HG03135 (cell line): ENCODE measurements around the gene CAVIN2.

ENCODE experiments used
- ATAC-seq: cut with Tn5 transposase; IDR thresholded peaks from one replicate; pipeline ENCODE4 v1.9.1; 2021; ENCODE audit warnings: mild to moderate bottlenecking, moderate library complexity; ENCODE audit not compliant: unreplicated experiment

CAVIN2 gene

GRCh38 chr2:191840921-191841320 is 6.0 kb downstream of the CAVIN2 start:
- no peak for ATAC-seq

- no peak for ATAC-seq
These were observed 6.7 kb downstream of the CAVIN2 start for GRCh38 chr2:191839918-191840804.

GRCh38 chr2:191838526-191838925 is 8.4 kb downstream of the CAVIN2 start:
- no peak for ATAC-seq

GRCh38 chr2:191836853-191837769 is 9.8 kb downstream of the CAVIN2 start:
- no peak for ATAC-seq

DNA sequence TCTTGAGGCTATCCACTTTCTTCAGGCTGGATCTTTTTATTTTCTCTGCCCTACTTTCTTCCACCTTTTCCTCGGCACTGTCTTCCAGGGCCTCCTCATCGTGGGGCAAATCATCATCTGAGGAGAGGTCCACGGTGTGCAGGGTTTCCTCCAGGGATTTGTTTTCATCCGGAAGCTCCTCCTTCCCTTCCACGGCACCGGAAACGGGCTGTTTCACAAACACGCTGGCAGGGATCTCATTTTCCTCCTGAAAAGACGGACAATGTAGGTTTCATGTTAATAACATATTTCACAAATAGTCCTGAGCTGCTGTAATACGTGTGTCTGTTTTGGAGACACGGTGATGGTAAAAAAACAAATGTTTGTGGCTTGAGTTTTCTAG is 10.4 kb downstream of the CAVIN2 start:
- no peak for ATAC-seq

DNA sequence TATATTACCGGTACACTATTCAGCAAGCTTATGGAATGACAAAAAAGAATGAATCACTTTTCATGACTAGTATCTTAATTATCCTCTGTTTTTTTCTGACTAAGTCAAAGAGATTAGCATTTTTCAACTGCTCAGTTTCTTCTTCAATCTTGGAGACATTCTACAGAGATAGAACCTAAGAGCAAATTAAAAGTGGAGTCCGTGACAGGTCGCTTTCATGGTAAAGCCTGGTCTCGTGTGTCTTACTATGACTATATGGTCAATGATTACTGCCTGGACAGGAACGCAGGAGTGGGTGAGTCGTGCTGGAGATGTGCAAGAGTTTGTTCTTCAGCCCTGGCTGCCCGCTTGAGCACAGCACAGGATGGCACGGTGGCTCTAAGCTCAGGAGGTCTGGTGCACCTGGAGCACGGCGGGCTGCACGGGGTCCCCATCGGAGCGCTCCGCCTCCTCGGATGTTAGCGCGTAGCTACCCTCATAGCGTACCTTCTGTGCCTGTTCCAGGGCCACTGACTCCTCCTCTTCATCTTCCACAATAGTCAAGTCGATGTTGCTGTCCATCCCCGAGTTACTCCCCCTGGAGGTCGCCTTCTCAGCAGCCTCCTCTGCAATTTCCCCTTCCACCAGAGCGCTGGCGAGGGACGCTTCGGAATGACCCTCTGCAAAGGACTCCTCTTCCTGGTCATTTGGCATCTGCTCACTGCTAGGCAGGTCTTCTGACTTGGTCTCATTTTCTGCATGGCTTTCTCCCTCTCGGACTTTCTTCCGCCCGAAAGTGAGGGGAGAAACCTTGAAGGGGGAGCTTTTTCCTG is 11.1 kb downstream of the CAVIN2 start:
- no peak for ATAC-seq

DNA sequence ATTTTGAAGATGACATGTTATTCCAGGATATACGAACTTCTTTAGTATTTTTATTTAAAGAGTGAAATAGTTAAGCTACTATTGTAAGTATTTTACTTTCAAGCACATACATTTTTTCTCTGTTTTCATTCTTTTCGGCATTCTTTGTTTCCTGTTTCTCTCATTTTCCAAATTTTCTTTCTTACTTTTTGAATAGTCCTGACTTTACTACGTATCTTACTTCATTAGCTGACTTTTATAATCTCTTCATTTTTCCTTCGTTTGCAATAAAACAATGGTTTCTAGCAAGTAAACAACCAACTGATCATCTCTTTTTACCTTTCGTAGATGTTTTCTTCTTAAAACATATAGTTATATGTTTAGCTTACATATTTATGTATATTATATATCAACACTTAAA is 11.8 kb downstream of the CAVIN2 start:
- ATAC-seq: no peak

DNA sequence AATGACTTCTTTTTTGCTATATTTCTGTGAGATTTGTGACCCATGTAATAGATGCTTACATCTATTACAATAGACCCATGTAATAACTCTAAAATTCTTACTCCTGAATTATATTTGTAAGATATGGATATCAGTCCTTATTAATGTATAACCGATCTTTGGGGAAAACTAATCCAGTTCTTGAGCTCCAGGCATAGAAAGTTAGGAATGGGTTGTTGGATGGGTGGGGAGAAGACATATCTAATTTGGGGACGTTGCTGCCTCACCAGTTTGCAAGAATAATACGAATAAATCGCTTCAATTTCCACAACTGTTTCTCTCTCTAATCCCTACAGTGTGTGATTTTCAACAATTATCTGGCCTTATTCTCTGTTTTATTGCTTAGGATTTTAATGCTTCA is 13.5 kb downstream of the CAVIN2 start:
- ATAC-seq: no peak

- ATAC-seq: no peak
These were observed 14.2 kb downstream of the CAVIN2 start for GRCh38 chr2:191832668-191833067.

- no peak for ATAC-seq
These were observed 15.4 kb downstream of the CAVIN2 start for GRCh38 chr2:191831410-191831994.

DNA sequence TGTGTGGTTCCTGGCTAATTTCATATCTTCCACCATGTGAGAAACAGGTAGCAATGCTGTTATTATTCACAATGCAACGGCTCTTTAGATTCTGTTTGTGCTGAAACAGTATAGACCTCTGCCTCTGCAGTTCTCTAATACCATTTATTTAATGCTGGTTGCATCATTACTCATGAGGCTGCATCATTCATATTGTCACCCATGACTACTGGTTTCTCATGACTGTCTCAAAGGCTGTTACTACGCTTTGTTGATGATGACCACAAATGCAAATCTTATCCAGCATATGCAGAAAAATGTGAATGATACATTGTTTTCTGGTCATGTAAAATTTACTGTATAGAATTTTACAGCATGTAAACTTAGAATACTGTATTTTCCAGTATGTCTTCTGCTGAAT is 22.5 kb downstream of the CAVIN2 start:
- ATAC-seq: no peak

- no peak for ATAC-seq
These were observed 25.8 kb downstream of the CAVIN2 start for GRCh38 chr2:191821078-191821477.

GRCh38 chr2:191818725-191819350 is 28.1 kb downstream of the CAVIN2 start:
- ATAC-seq: no peak

GRCh38 chr2:191818133-191818532 is 28.8 kb downstream of the CAVIN2 start:
- no peak for ATAC-seq

DNA sequence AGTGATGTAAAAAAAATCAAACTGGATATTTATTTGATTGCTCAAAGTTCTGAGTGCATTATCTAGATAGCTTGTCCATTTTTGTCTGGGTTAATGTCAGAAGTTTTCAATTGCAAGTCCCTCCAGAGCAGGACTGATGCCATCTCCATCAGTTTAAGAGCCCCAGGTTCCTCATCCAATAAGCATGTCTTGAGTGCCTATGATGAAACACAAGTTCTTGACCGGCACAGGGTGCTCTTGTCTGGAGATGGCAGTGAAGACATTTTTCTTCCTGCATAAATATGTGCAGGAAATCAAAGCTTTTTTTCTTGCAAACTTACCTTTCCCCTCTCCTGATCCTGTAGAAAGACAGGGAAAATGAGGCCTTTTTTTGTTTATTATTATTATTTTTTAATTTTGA is 31.9 kb downstream of the CAVIN2 start:
- ATAC-seq: no peak

- ATAC-seq: no peak
These were observed 32.9 kb downstream of the CAVIN2 start for GRCh38 chr2:191813943-191814342.

- ATAC-seq: peak; percentile 79
These were observed 34.9 kb downstream of the CAVIN2 start for GRCh38 chr2:191811807-191812602.

GRCh38 chr2:191806396-191806795 is 40.5 kb downstream of the CAVIN2 start:
- no peak for ATAC-seq

DNA sequence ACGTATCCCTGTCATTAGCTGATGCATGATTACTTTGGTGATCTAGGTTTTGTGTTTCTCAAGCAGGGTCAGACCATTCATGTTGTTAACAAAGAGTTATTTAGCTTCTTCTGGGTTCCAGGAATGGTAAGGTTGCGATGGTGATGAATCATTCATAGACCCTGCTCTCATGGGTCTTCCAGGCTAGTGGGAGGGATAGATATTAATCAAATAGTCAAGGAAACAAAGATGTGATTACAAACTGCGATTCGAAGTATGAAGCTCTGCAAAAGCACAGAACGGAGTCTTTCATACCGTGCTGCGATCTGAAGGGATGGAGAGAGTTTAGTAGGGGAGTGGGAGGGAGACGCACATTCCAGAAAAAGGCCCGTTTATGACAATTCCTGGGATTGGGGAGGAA is 42.1 kb downstream of the CAVIN2 start:
- no peak for ATAC-seq
